Upper lobe of right lung (tissue), 1 donor: Measurements from ENCODE around the gene SLCO3A1. TPM values are rescaled to one million over a fixed set of nuclear protein-coding genes. Genes with fewer than 3 reads are reported as not detected.

Source experiments
- ATAC-seq: fragments of 200-7000 bp; cut with Tn5 transposase; one replicate; pipeline ENCODE4 v1.9.1; 2020; ENCODE audit warnings: mild to moderate bottlenecking, moderate library complexity
- DNase-seq: peaks from one replicate; pipeline ENCODE4 v3.0.0-alpha.2; 2020
- H3K27ac ChIP-seq: fragments of 200-600 bp; one replicate; pipeline ENCODE4 v1.8.0; 2022
- H3K27me3 ChIP-seq: fragments of 200-600 bp; one replicate; pipeline ENCODE4 v1.8.0; 2022; ENCODE audit warnings: mild to moderate bottlenecking
- H3K36me3 ChIP-seq: fragments of 200-600 bp; one replicate; pipeline ENCODE4 v1.8.0; 2022
- H3K4me1 ChIP-seq: fragments of 200-600 bp; one replicate; pipeline ENCODE4 v1.8.0; 2022
- H3K4me3 ChIP-seq: fragments of 200-600 bp; one replicate; pipeline ENCODE4 v1.8.0; 2022; ENCODE audit warnings: mild to moderate bottlenecking
- H3K9me3 ChIP-seq: fragments of 200-600 bp; one replicate; pipeline ENCODE4 v1.8.0; 2022
- intact Hi-C: fragments of 100-400 bp; cut with DNase I; formaldehyde crosslinking; loops from one replicate; pipeline ENCODE4 v1.11.0; 2022
- total RNA-seq: library from RNA; stranded (reverse); fragmentation: NEBNext Ultra II Directional; extraction: Animal tissue kit (Norgen Biotek cat#: 25700); gene quantifications from one replicate; pipeline ENCODE4 v1.2.1, GENCODE V29; 2021
- TF ChIP-seq, protein P1 (sequence below): fragments of 200-600 bp; IDR thresholded peaks from one replicate; pipeline ENCODE4 v1.8.0; 2022; ENCODE audit warnings: antibody characterized with exemption
- donor health status: DM: no; HTN: yes; CAD: no; lungs with severe emphysema.

Gene SLCO3A1
- total RNA-seq, 1 donor from 2014 or later = 50.6 TPM

- TF ChIP-seq, protein P1, sequence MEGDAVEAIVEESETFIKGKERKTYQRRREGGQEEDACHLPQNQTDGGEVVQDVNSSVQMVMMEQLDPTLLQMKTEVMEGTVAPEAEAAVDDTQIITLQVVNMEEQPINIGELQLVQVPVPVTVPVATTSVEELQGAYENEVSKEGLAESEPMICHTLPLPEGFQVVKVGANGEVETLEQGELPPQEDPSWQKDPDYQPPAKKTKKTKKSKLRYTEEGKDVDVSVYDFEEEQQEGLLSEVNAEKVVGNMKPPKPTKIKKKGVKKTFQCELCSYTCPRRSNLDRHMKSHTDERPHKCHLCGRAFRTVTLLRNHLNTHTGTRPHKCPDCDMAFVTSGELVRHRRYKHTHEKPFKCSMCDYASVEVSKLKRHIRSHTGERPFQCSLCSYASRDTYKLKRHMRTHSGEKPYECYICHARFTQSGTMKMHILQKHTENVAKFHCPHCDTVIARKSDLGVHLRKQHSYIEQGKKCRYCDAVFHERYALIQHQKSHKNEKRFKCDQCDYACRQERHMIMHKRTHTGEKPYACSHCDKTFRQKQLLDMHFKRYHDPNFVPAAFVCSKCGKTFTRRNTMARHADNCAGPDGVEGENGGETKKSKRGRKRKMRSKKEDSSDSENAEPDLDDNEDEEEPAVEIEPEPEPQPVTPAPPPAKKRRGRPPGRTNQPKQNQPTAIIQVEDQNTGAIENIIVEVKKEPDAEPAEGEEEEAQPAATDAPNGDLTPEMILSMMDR = no peak
- DNase-seq = no peak
Observed at GRCh38 chr15:92000709-92001108, 147.2 kb downstream of the SLCO3A1 start.

DNA sequence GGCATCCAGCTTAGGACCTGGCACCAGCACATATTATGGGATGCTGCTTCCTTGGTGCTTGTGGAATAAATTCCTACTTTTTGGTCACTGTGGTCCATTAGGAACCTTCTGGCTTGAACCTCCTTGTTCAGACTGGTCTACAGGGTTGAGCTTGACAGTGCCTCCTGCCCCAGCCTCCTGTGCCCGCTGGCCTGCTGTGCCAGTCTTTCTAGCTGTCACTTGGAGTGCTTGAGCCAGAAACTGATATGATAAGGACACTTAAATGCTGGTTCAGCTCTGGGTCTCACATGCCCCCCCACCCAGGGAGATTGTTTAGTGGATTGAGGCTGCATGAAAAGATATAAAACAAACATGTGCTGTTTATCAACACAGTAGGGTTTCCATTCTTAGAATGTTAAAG lies 147.8 kb downstream of the SLCO3A1 start:
- Histone ChIP-seq H3K27me3 (no peaks in the 10 kb centered on the region), H3K4me3 (no peak overlapping the region), H3K27ac (no peak overlapping the region), H3K36me3 (no peaks in the 10 kb centered on the region), H3K9me3 (no peaks in the 10 kb centered on the region), H3K4me1 (no peaks in the 10 kb centered on the region)
- intact Hi-C loops = no loop called here
- peak; percentile 39 for ATAC-seq
- no peak for DNase-seq
- TF ChIP-seq, protein P1 = no peak

More at GRCh38 chr15:92000709-92001108, 147.2 kb downstream of the SLCO3A1 start:
- no peaks in the 10 kb centered on the region for H3K27me3 ChIP-seq
- no peak for ATAC-seq
- intact Hi-C loops = no loop called here
- H3K36me3 ChIP-seq = no peaks in the 10 kb centered on the region
- H3K9me3 ChIP-seq = no peaks in the 10 kb centered on the region
- H3K4me1 ChIP-seq = no peaks in the 10 kb centered on the region
- H3K4me3 ChIP-seq = no peak overlapping the region
- no peak overlapping the region for H3K27ac ChIP-seq

DNA sequence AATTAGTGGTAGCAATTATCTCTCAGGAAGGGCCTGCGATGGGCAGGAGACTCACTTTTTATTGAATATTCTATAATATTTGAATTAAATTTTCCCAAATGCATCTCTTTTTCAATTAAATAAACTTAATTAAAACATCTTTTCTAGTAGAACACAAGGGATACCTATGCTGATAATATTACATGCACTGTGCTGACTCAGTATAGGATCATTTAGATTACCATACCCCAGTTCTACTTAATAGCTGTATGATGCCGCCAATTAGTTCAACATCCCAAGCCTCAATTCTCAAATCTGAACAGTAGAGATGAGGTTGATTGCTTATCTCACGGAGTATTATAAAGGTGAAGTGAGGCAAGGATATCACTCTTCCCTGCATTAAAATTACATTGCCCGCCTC lies 149.2 kb downstream of the SLCO3A1 start:
- TF ChIP-seq, protein P1 = no peak

GRCh38 chr15:92003515-92004067 lies 150.1 kb downstream of the SLCO3A1 start:
- peaks cover 1% of the 10 kb centered on the region for H3K4me1 ChIP-seq
- TF ChIP-seq, protein P1 = no peak

More for the DNA sequence above, 149.2 kb downstream of the SLCO3A1 start:
- H3K9me3 ChIP-seq = no peaks in the 10 kb centered on the region
- DNase-seq = no peak
- H3K4me3 ChIP-seq = no peak overlapping the region
- no peak overlapping the region for H3K27ac ChIP-seq
- H3K36me3 ChIP-seq = no peaks in the 10 kb centered on the region
- no peaks in the 10 kb centered on the region for H3K27me3 ChIP-seq
- no peaks in the 10 kb centered on the region for H3K4me1 ChIP-seq
- intact Hi-C loops = no loop called here
- ATAC-seq = no peak

DNA sequence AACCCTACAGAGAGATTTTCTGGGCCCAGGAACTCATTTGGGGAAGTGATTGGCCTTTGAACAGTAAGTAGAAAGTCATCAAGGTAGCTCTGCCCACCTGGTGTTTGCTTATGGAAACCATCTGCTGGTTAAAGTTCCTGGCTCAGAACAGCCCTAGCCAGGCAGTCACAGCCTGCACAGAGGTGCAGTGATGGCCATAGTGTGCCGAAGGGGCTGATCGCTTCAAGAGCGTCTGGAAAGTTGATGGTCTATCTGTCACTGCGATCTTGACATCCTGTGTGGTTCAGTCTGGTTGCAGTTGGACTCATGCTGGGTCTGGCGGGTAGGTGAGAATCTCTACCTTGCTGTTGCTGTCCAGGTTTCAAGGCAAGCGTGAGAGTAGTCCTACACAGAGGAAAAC lies 151.6 kb downstream of the SLCO3A1 start:
- no peaks in the 10 kb centered on the region for H3K9me3 ChIP-seq
- H3K27me3 ChIP-seq = no peaks in the 10 kb centered on the region
- no peak overlapping the region for H3K4me3 ChIP-seq
- DNase-seq = no peak
- intact Hi-C loops = no loop called here
- TF ChIP-seq, protein P1 = no peak
- H3K4me1 ChIP-seq = peaks cover 9% of the 10 kb centered on the region
- no peak overlapping the region for H3K27ac ChIP-seq
- H3K36me3 ChIP-seq = no peaks in the 10 kb centered on the region
- no peak for ATAC-seq

More at GRCh38 chr15:92003515-92004067, 150.1 kb downstream of the SLCO3A1 start:
- H3K36me3 ChIP-seq = no peaks in the 10 kb centered on the region
- intact Hi-C loops = no loop called here
- no peak overlapping the region for H3K27ac ChIP-seq
- DNase-seq = no peak
- ATAC-seq = peak; percentile 23
- no peaks in the 10 kb centered on the region for H3K27me3 ChIP-seq
- no peak overlapping the region for H3K4me3 ChIP-seq
- H3K9me3 ChIP-seq = no peaks in the 10 kb centered on the region
